Breast epithelium (tissue), 4 donors: ENCODE measurements around the gene HOXA6. TPM values are rescaled to one million over a fixed set of nuclear protein-coding genes. Genes with fewer than 3 reads are reported as not detected.

Experiments
- DNase-seq, 2 donors: peaks; one replicate each; pipeline ENCODE4 v3.0.0-alpha.2; 2019; ENCODE audit warnings: low spot score in 2 of 2
- H3K27ac ChIP-seq, 2 donors: fragments of 200-600 bp; sonication (generic) in 1 of 2; one replicate each; pipeline ENCODE4 v1.5.1; 2016 to 2019; ENCODE audit warnings: mild to moderate bottlenecking in 1 of 2
- H3K27me3 ChIP-seq, 2 donors: fragments of 200-600 bp; sonication (generic) in 1 of 2; one replicate each; pipeline versions ENCODE4 v1.5.1 to v1.6.0; 2017 to 2019; ENCODE audit warnings: control low read depth in 1 of 2, mild to moderate bottlenecking in 1 of 2
- H3K36me3 ChIP-seq: fragments of 200-600 bp; one replicate; pipeline ENCODE4 v1.5.1; 2019
- H3K4me1 ChIP-seq, 2 donors: fragments of 200-600 bp; sonication (generic); one replicate each; pipeline ENCODE4 v1.5.1; 2016 to 2019; ENCODE audit warnings: control low read depth in 1 of 2
- H3K4me3 ChIP-seq, 3 donors: fragments of 200-600 bp; sonication (generic); 1 replicate in 2 of 3; 2 replicates in 1 of 3; pipeline ENCODE4 v1.5.1; 2016 to 2019; ENCODE audit warnings: mild to moderate bottlenecking in 3 of 3, moderate library complexity in 2 of 3
- H3K9me3 ChIP-seq, 2 donors: fragments of 200-600 bp; sonication (generic) in 1 of 2; one replicate each; pipeline ENCODE4 v1.5.1; 2016 to 2019; ENCODE audit warnings: control low read depth in 1 of 2
- CTCF ChIP-seq, 3 donors: fragments of 450-650 bp; IDR thresholded peaks; one replicate each; pipeline ENCODE4 v1.5.1; 2016 to 2017; ENCODE audit warnings: antibody characterized with exemption in 3 of 3, mild to moderate bottlenecking in 3 of 3, moderate library complexity in 3 of 3
- POLR2A ChIP-seq: fragments of 450-650 bp; IDR thresholded peaks from one replicate; pipeline ENCODE4 v1.6.1; 2016; ENCODE audit warnings: antibody characterized with exemption, mild to moderate bottlenecking, moderate library complexity
- POLR2AphosphoS5 ChIP-seq, 3 donors: sonication (generic); formaldehyde crosslinking; IDR thresholded peaks; one replicate each; pipeline ENCODE4 v1.6.1; 2017; ENCODE audit warnings: antibody characterized with exemption in 3 of 3
- intact Hi-C: fragments of 100-400 bp; cut with DNase I; formaldehyde crosslinking; loops from one replicate; pipeline ENCODE4 v1.15.1; 2023; ENCODE audit warnings: low total_unique reads
- total RNA-seq, 3 donors: library from RNA; depleted of rRNA; stranded (reverse); fragments of >200 nt; gene quantifications; one replicate each; pipeline ENCODE4 v1.1.0, GENCODE V29; 2016

HOXA6 gene
- total RNA-seq, 3 donors from 2014 or later, result 7.9 to 16.0 (median 9.0) TPM

- DNase-seq, result no peak
- intact Hi-C loops, result no loop called here
- Histone ChIP-seq H3K36me3 (no peaks in the 10 kb centered on the region), H3K27ac (no peak overlapping the region), H3K9me3 (no peaks in the 10 kb centered on the region), H3K4me1 (peaks cover 0 to 15% of the 10 kb centered on the region in 2 donors), H3K4me3 (no peak overlapping the region), H3K27me3 (peaks cover 16 to 88% of the 10 kb centered on the region in 2 donors)
- no peak for TF ChIP-seq CTCF (IDR thresholded peaks at IDR 0.05)
- no peak for TF ChIP-seq POLR2A
- TF ChIP-seq POLR2AphosphoS5 (IDR thresholded peaks at IDR 0.05), result no peak
Measured at GRCh38 chr7:27180431-27181420, 33.2 kb upstream of the HOXA6 start.

GRCh38 chr7:27179503-27180430 is 32.2 kb upstream of the HOXA6 start:
- peak in 1 of 2 donors; percentile 56 for DNase-seq
- no peak overlapping the region for H3K27ac ChIP-seq
- peak; percentile 26 to 68 (median 66) for TF ChIP-seq CTCF (IDR thresholded peaks at IDR 0.05)
- TF ChIP-seq POLR2A, result no peak
- TF ChIP-seq POLR2AphosphoS5 (IDR thresholded peaks at IDR 0.05), result peak in 1 of 3 donors; percentile 10
- H3K36me3 ChIP-seq, result no peaks in the 10 kb centered on the region
- peak overlapping the region in 2 of 3 donors; percentile 25 to 50 for H3K4me3 ChIP-seq
- intact Hi-C loops, result loop anchor here (10.0 kb wide), 1 partner anchor 1325 kb away; no protein-coding TSS in a partner anchor
- peaks cover 16 to 88% of the 10 kb centered on the region in 2 donors for H3K27me3 ChIP-seq
- H3K9me3 ChIP-seq, result no peaks in the 10 kb centered on the region
- H3K4me1 ChIP-seq, result peaks cover 0 to 11% of the 10 kb centered on the region in 2 donors

- no peak overlapping the region for H3K27ac ChIP-seq
- TF ChIP-seq CTCF (IDR thresholded peaks at IDR 0.05) (no peak), POLR2A (no peak), POLR2AphosphoS5 (IDR thresholded peaks at IDR 0.05) (no peak)
- H3K4me3 ChIP-seq, result peak overlapping the region in 1 of 3 donors; percentile 25
- H3K27me3 ChIP-seq, result peaks cover 12 to 88% of the 10 kb centered on the region in 2 donors
- DNase-seq, result no peak
- H3K4me1 ChIP-seq, result peaks cover 0 to 4% of the 10 kb centered on the region in 2 donors
- no peaks in the 10 kb centered on the region for H3K36me3 ChIP-seq
- intact Hi-C loops, result loop anchor here (10.0 kb wide), 1 partner anchor 1324 kb away; no protein-coding TSS in a partner anchor
- H3K9me3 ChIP-seq, result no peaks in the 10 kb centered on the region
Measured at GRCh38 chr7:27179030-27179429, 31.5 kb upstream of the HOXA6 start.

- peaks cover 11 to 88% of the 10 kb centered on the region in 2 donors for H3K27me3 ChIP-seq
- H3K4me3 ChIP-seq, result no peak overlapping the region
- DNase-seq, result no peak
- H3K4me1 ChIP-seq, result no peaks in the 10 kb centered on the region
- intact Hi-C loops, result loop anchor here (10.0 kb wide), 1 partner anchor 1324 kb away; no protein-coding TSS in a partner anchor
- no peaks in the 10 kb centered on the region for H3K36me3 ChIP-seq
- no peak for TF ChIP-seq POLR2A
- no peak for TF ChIP-seq CTCF (IDR thresholded peaks at IDR 0.05)
- no peak for TF ChIP-seq POLR2AphosphoS5 (IDR thresholded peaks at IDR 0.05)
- H3K27ac ChIP-seq, result no peak overlapping the region
- H3K9me3 ChIP-seq, result no peaks in the 10 kb centered on the region
Measured at GRCh38 chr7:27178366-27178765, 30.8 kb upstream of the HOXA6 start.
